Stimulated activated naive CD8-positive, alpha-beta T cell treated with anti-CD3 and anti-CD28 coated beads, Interleukin-15, amount 100 ng/mL, for 72 hours (primary cell): ENCODE data around the gene SERPINB11.

ENCODE experiments used
- ATAC-seq: fragments of 150-1000 bp; cut with Tn5 transposase; 2 replicates; pipeline ENCODE4 v1.10.0; 2021; ENCODE audit warnings: mild to moderate bottlenecking, moderate library complexity
- DNase-seq, 2 donors: peaks; one replicate each; pipeline ENCODE4 v3.0.0; 2021 to 2022
- H3K27ac Mint-ChIP-seq, 2 donors: one replicate each; pipeline ENCODE4 v1.8.0; 2022; ENCODE audit warnings: mild to moderate bottlenecking in 2 of 2, mixed read lengths in 2 of 2, moderate library complexity in 2 of 2
- H3K27me3 Mint-ChIP-seq: one replicate; pipeline ENCODE4 v1.8.0; 2022; ENCODE audit warnings: mixed read lengths
- H3K4me1 Mint-ChIP-seq: one replicate; pipeline ENCODE4 v1.8.0; 2022; ENCODE audit warnings: mild to moderate bottlenecking, mixed read lengths
- H3K4me3 Mint-ChIP-seq, 2 donors: one replicate each; pipeline ENCODE4 v1.8.0; 2022; ENCODE audit warnings: mild to moderate bottlenecking in 2 of 2, mixed read lengths in 2 of 2, moderate library complexity in 1 of 2
- H3K9me3 Mint-ChIP-seq, 2 donors: one replicate each; pipeline ENCODE4 v1.8.0; 2022; ENCODE audit warnings: mixed read lengths in 2 of 2

SERPINB11 gene

GRCh38 chr18:63700501-63700900 is 2.3 kb upstream of the SERPINB11 start:
- ATAC-seq (no peak), DNase-seq (no peak)
- Mint-ChIP-seq H3K27ac (no peak overlapping the region), H3K4me3 (no peak overlapping the region), H3K27me3 (no peaks in the 10 kb centered on the region), H3K9me3 (peaks cover 0 to 5% of the 10 kb centered on the region in 2 donors), H3K4me1 (no peaks in the 10 kb centered on the region)

- H3K27me3 Mint-ChIP-seq: no peaks in the 10 kb centered on the region
- ATAC-seq: no peak
- no peak for DNase-seq
- H3K9me3 Mint-ChIP-seq: peaks cover 0 to 5% of the 10 kb centered on the region in 2 donors
- no peak overlapping the region for H3K4me3 Mint-ChIP-seq
- H3K4me1 Mint-ChIP-seq: no peaks in the 10 kb centered on the region
- no peak overlapping the region for H3K27ac Mint-ChIP-seq
Measured at GRCh38 chr18:63701952-63702351, 808 bp upstream of the SERPINB11 start.

- H3K27ac Mint-ChIP-seq: no peak overlapping the region
Measured at GRCh38 chr18:63705401-63705800, 2.6 kb downstream of the SERPINB11 start.

GRCh38 chr18:63707816-63708215 is 5.1 kb downstream of the SERPINB11 start:
- H3K4me1 Mint-ChIP-seq: no peaks in the 10 kb centered on the region
- H3K27ac Mint-ChIP-seq: no peak overlapping the region
- H3K4me3 Mint-ChIP-seq: no peak overlapping the region
- ATAC-seq (no peak), DNase-seq (no peak)
- H3K9me3 Mint-ChIP-seq: no peaks in the 10 kb centered on the region
- no peaks in the 10 kb centered on the region for H3K27me3 Mint-ChIP-seq

More at GRCh38 chr18:63705401-63705800, 2.6 kb downstream of the SERPINB11 start:
- Mint-ChIP-seq H3K27me3 (no peaks in the 10 kb centered on the region), H3K4me3 (no peak overlapping the region), H3K4me1 (no peaks in the 10 kb centered on the region), H3K9me3 (no peaks in the 10 kb centered on the region)
- DNase-seq (no peak), ATAC-seq (no peak)

- no peak for ATAC-seq
- Mint-ChIP-seq H3K27ac (no peak overlapping the region), H3K4me3 (no peak overlapping the region), H3K27me3 (no peaks in the 10 kb centered on the region), H3K4me1 (no peaks in the 10 kb centered on the region), H3K9me3 (peaks cover 0 to 6% of the 10 kb centered on the region in 2 donors)
- DNase-seq: no peak
Measured at GRCh38 chr18:63708650-63709049, 5.9 kb downstream of the SERPINB11 start.

GRCh38 chr18:63725682-63726480 is 23.1 kb downstream of the SERPINB11 start:
- Mint-ChIP-seq H3K4me3 (no peak overlapping the region), H3K4me1 (no peaks in the 10 kb centered on the region), H3K27me3 (peaks cover 8% of the 10 kb centered on the region), H3K9me3 (no peaks in the 10 kb centered on the region), H3K27ac (no peak overlapping the region)
- no peak for ATAC-seq
- DNase-seq: no peak

GRCh38 chr18:63730773-63731172 is 28.0 kb downstream of the SERPINB11 start:
- H3K27ac Mint-ChIP-seq: no peak overlapping the region
- ATAC-seq (no peak), DNase-seq (no peak)
- peaks cover 0 to 4% of the 10 kb centered on the region in 2 donors for H3K9me3 Mint-ChIP-seq
- no peak overlapping the region for H3K4me3 Mint-ChIP-seq
- H3K27me3 Mint-ChIP-seq: peaks cover 8% of the 10 kb centered on the region
- no peaks in the 10 kb centered on the region for H3K4me1 Mint-ChIP-seq

GRCh38 chr18:63731215-63731614 is 28.5 kb downstream of the SERPINB11 start:
- Mint-ChIP-seq H3K27ac (no peak overlapping the region), H3K27me3 (peaks cover 8% of the 10 kb centered on the region)
- no peak for ATAC-seq

GRCh38 chr18:63736876-63737275 is 34.1 kb downstream of the SERPINB11 start:
- no peak overlapping the region for H3K27ac Mint-ChIP-seq
- ATAC-seq: no peak

More at GRCh38 chr18:63731215-63731614, 28.5 kb downstream of the SERPINB11 start:
- Mint-ChIP-seq H3K4me3 (no peak overlapping the region), H3K9me3 (peaks cover 0 to 4% of the 10 kb centered on the region in 2 donors), H3K4me1 (no peaks in the 10 kb centered on the region)
- DNase-seq: no peak

GRCh38 chr18:63741769-63742168 is 39.0 kb downstream of the SERPINB11 start:
- Mint-ChIP-seq H3K27ac (no peak overlapping the region), H3K27me3 (no peaks in the 10 kb centered on the region), H3K9me3 (peaks cover 0 to 7% of the 10 kb centered on the region in 2 donors), H3K4me1 (no peaks in the 10 kb centered on the region), H3K4me3 (no peak overlapping the region)
- DNase-seq: no peak
- no peak for ATAC-seq

More at GRCh38 chr18:63736876-63737275, 34.1 kb downstream of the SERPINB11 start:
- Mint-ChIP-seq H3K4me3 (no peak overlapping the region), H3K27me3 (no peaks in the 10 kb centered on the region), H3K4me1 (no peaks in the 10 kb centered on the region), H3K9me3 (peaks cover 0 to 7% of the 10 kb centered on the region in 2 donors)
- DNase-seq: no peak

GRCh38 chr18:63747006-63747405 is 44.2 kb downstream of the SERPINB11 start:
- no peak for DNase-seq
- Mint-ChIP-seq H3K4me3 (no peak overlapping the region), H3K4me1 (no peaks in the 10 kb centered on the region), H3K27me3 (no peaks in the 10 kb centered on the region), H3K9me3 (peaks cover 0 to 4% of the 10 kb centered on the region in 2 donors), H3K27ac (no peak overlapping the region)
- no peak for ATAC-seq

GRCh38 chr18:63749489-63749888 is 46.7 kb downstream of the SERPINB11 start:
- H3K27ac Mint-ChIP-seq: no peak overlapping the region
- H3K27me3 Mint-ChIP-seq: no peaks in the 10 kb centered on the region
- ATAC-seq: no peak

GRCh38 chr18:63752636-63753035 is 49.9 kb downstream of the SERPINB11 start:
- DNase-seq (no peak), ATAC-seq (no peak)
- no peaks in the 10 kb centered on the region for H3K9me3 Mint-ChIP-seq
- H3K4me1 Mint-ChIP-seq: no peaks in the 10 kb centered on the region
- H3K4me3 Mint-ChIP-seq: no peak overlapping the region
- H3K27ac Mint-ChIP-seq: no peak overlapping the region
- H3K27me3 Mint-ChIP-seq: no peaks in the 10 kb centered on the region

More at GRCh38 chr18:63749489-63749888, 46.7 kb downstream of the SERPINB11 start:
- no peaks in the 10 kb centered on the region for H3K4me1 Mint-ChIP-seq
- peaks cover 0 to 4% of the 10 kb centered on the region in 2 donors for H3K9me3 Mint-ChIP-seq
- no peak for DNase-seq
- no peak overlapping the region for H3K4me3 Mint-ChIP-seq

GRCh38 chr18:63753676-63754075 is 50.9 kb downstream of the SERPINB11 start:
- H3K9me3 Mint-ChIP-seq: no peaks in the 10 kb centered on the region
- H3K4me1 Mint-ChIP-seq: no peaks in the 10 kb centered on the region
- no peak overlapping the region for H3K4me3 Mint-ChIP-seq
- H3K27me3 Mint-ChIP-seq: no peaks in the 10 kb centered on the region
- ATAC-seq: no peak
- no peak for DNase-seq
- no peak overlapping the region for H3K27ac Mint-ChIP-seq

GRCh38 chr18:63757541-63757940 is 54.8 kb downstream of the SERPINB11 start:
- Mint-ChIP-seq H3K4me3 (no peak overlapping the region), H3K27me3 (no peaks in the 10 kb centered on the region), H3K27ac (no peak overlapping the region), H3K9me3 (peaks cover 16 to 25% of the 10 kb centered on the region in 2 donors), H3K4me1 (no peaks in the 10 kb centered on the region)
- ATAC-seq (no peak), DNase-seq (no peak)

GRCh38 chr18:63758615-63759240 is 56.0 kb downstream of the SERPINB11 start:
- no peaks in the 10 kb centered on the region for H3K4me1 Mint-ChIP-seq
- DNase-seq: no peak
- H3K27me3 Mint-ChIP-seq: no peaks in the 10 kb centered on the region

More at GRCh38 chr18:63758615-63759240, 56.0 kb downstream of the SERPINB11 start:
- Mint-ChIP-seq H3K9me3 (peaks cover 16 to 25% of the 10 kb centered on the region in 2 donors), H3K27ac (no peak overlapping the region), H3K4me3 (no peak overlapping the region)
- no peak for ATAC-seq
